ENCODE measurements around the gene UBAC2. TPM values are rescaled to one million over a fixed set of nuclear protein-coding genes. Genes with fewer than 3 reads are reported as not detected.

The UBAC2 gene
- total and polyA plus RNA-seq, 2 donors (not counting 3 experiments of a cell fraction or from before 2014, with no cell fraction given), result 45.7 to 54.4 TPM

- H3K9me1 ChIP-seq (replicated peaks; ENCODE audit: control insufficient read depth, extremely low read depth, insufficient read depth, low read length), result no peaks in the 10 kb centered on the region
- no peak overlapping the region for H3K27ac ChIP-seq (ENCODE audit: insufficient read depth, low read depth, low read length)
- H3K36me3 ChIP-seq (ENCODE audit: control insufficient read depth in 2 of 2, extremely low read depth in 1 of 2, insufficient read depth in 2 of 2, low read length in 2 of 2), result no peaks in the 10 kb centered on the region
- no peak for DNase-seq (ENCODE audit: low read depth, low spot score)
- H3K4me3 ChIP-seq (replicated peaks in 1 of 3; ENCODE audit: insufficient read depth in 1 of 3, low read depth in 1 of 3, low read length in 3 of 3), result no peak overlapping the region
- no peak overlapping the region for H2AFZ ChIP-seq (ENCODE audit: low read depth, low read length)
- TF ChIP-seq JUN (IDR thresholded peaks at IDR 0.05; ENCODE audit: borderline replicate concordance, insufficient read depth, insufficient read length, low read depth) (no peak), POLR2A (IDR thresholded peaks at IDR 0.05; ENCODE audit: low read depth, low read length) (no peak), MYC (IDR thresholded peaks at IDR 0.05; ENCODE audit: low read depth, low read length) (no peak), GATA2 (IDR thresholded peaks at IDR 0.05; ENCODE audit: insufficient read depth, insufficient read length, low read depth, low read length) (no peak), EZH2 (IDR thresholded peaks at IDR 0.05; ENCODE audit: borderline replicate concordance, low read depth, low read length, severe bottlenecking) (no peak), FOS (IDR thresholded peaks at IDR 0.05; ENCODE audit: borderline replicate concordance, insufficient read depth, low read length) (no peak), MAX (IDR thresholded peaks at IDR 0.05; ENCODE audit: insufficient read depth, insufficient read length) (no peak), POLR2AphosphoS5 (IDR thresholded peaks at IDR 0.05; ENCODE audit: insufficient read depth, low read depth, low read length) (no peak), CTCF (IDR thresholded peaks at IDR 0.05; ENCODE audit: extremely low read depth in 1 of 2, insufficient read depth in 1 of 2, low read depth in 1 of 2, low read length in 2 of 2) (no peak)
- intact Hi-C loops (cut with micrococcal nuclease), result no loop called here
- H3K9me3 ChIP-seq (replicated peaks; ENCODE audit: control insufficient read depth, insufficient read depth, low read length), result no peaks in the 10 kb centered on the region
- H3K9ac ChIP-seq (replicated peaks; ENCODE audit: extremely low read depth, insufficient read depth, low read length), result no peak overlapping the region
- no TSS peak for BruUV-seq (replicated peaks)
- ChIA-PET CTCF (interaction anchor here (1.0 to 3.0 kb wide), 4 partner anchors 13 to 66 kb away, joined by 3 to 9 read pairs (median 4); no protein-coding TSS in a partner anchor), POLR2A (no interaction called here)
- H3K27me3 ChIP-seq (ENCODE audit: control insufficient read depth in 2 of 2, insufficient read depth in 2 of 2, low read length in 2 of 2), result no peaks in the 10 kb centered on the region
- H3K4me1 ChIP-seq (ENCODE audit: control insufficient read depth, extremely low read depth, insufficient read depth, low read length), result no peaks in the 10 kb centered on the region
- no peaks in the 10 kb centered on the region for H4K20me1 ChIP-seq (replicated peaks; ENCODE audit: control insufficient read depth, extremely low read depth, insufficient read depth, low read length)
- dilution Hi-C loops (cut with MboI; ENCODE audit: extremely low pct_ligation_motif_present, low sequenced_read_pairs), result no loop called here
- no peak overlapping the region for H3K4me2 ChIP-seq (ENCODE audit: insufficient read depth, low read length)
- FAIRE-seq, result no peak
- no peaks in the 10 kb centered on the region for H3K79me2 ChIP-seq (ENCODE audit: control insufficient read depth, insufficient read depth, low read length)
These were observed 134.4 kb downstream of the UBAC2 start for GRCh38 chr13:99335087-99335486.
